ENCODE results near the gene BUD23. TPM values are rescaled to one million over a fixed set of nuclear protein-coding genes. Genes with fewer than 3 reads are reported as not detected.
A peak's percentile ranks its signal among the peaks of the same experiment; 100 is the strongest.
"Not testable (repeated sequence)": the region's sequence is repeated elsewhere in the genome, so short reads cannot be mapped to it uniquely, and the experiment has no call there.

The BUD23 gene
- 100 to 1,000 TPM in 1 of 4 donors, 10 to 100 TPM in 3; 79.9 to 104 (median 88.3) TPM for polyA plus RNA-seq (ENCODE audit: insufficient read length in 4 of 4)

GRCh38 chr7:73683056-73683787 lies at the start of gene BUD23, which contains the start of gene DNAJC30:
BUD23 (plus strand) TSS chr7:73683597; CDS start chr7:73683626, 29 bp downstream.
DNAJC30 (minus strand) TSS chr7:73683453; CDS start chr7:73683423, 30 bp downstream.
- peak; percentile 86 to 90 (median 87) for DNase-seq (ENCODE audit: low read depth in 4 of 4, low spot score in 3 of 4)

- DNase-seq (ENCODE audit: low read depth in 4 of 4, low spot score in 3 of 4) = no peak
Observed at GRCh38 chr7:73633844-73634243, 49.6 kb upstream of the BUD23 start.

GRCh38 chr7:73635428-73636200 lies 47.8 kb upstream of the BUD23 start:
- no peak for DNase-seq (ENCODE audit: low read depth in 4 of 4, low spot score in 3 of 4)

GRCh38 chr7:73638911-73639310 lies 44.5 kb upstream of the BUD23 start:
- no peak for DNase-seq (ENCODE audit: low read depth in 4 of 4, low spot score in 3 of 4)

- DNase-seq (ENCODE audit: low read depth in 4 of 4, low spot score in 3 of 4) = no peak
Observed at GRCh38 chr7:73642834-73643233, 40.6 kb upstream of the BUD23 start.

GRCh38 chr7:73644688-73645286 lies 38.6 kb upstream of the BUD23 start:
- no peak for DNase-seq (ENCODE audit: low read depth in 4 of 4, low spot score in 3 of 4)

- DNase-seq (ENCODE audit: low read depth in 4 of 4, low spot score in 3 of 4) = no peak
Observed at GRCh38 chr7:73645643-73646174, 37.7 kb upstream of the BUD23 start.

GRCh38 chr7:73646785-73647724 lies 36.3 kb upstream of the BUD23 start:
- DNase-seq (ENCODE audit: low read depth in 4 of 4, low spot score in 3 of 4) = no peak

- no peak for DNase-seq (ENCODE audit: low read depth in 4 of 4, low spot score in 3 of 4)
Observed at GRCh38 chr7:73647725-73648592, 35.4 kb upstream of the BUD23 start.

- no peak for DNase-seq (ENCODE audit: low read depth in 4 of 4, low spot score in 3 of 4)
Observed at GRCh38 chr7:73648593-73649332, 34.6 kb upstream of the BUD23 start.

GRCh38 chr7:73649576-73649975 lies 33.8 kb upstream of the BUD23 start:
- no peak for DNase-seq (ENCODE audit: low read depth in 4 of 4, low spot score in 3 of 4)

GRCh38 chr7:73650524-73650923 lies 32.9 kb upstream of the BUD23 start:
- no peak for DNase-seq (ENCODE audit: low read depth in 4 of 4, low spot score in 3 of 4)

- DNase-seq (ENCODE audit: low read depth in 4 of 4, low spot score in 3 of 4) = no peak
Observed at GRCh38 chr7:73652541-73652949, 30.9 kb upstream of the BUD23 start.

GRCh38 chr7:73655309-73655708 lies 28.1 kb upstream of the BUD23 start:
- DNase-seq (ENCODE audit: low read depth in 4 of 4, low spot score in 3 of 4) = not testable (repeated sequence)

- no peak for DNase-seq (ENCODE audit: low read depth in 4 of 4, low spot score in 3 of 4)
Observed at GRCh38 chr7:73659983-73660382, 23.4 kb upstream of the BUD23 start.

- DNase-seq (ENCODE audit: low read depth in 4 of 4, low spot score in 3 of 4) = not testable (repeated sequence)
Observed at GRCh38 chr7:73660594-73660993, 22.8 kb upstream of the BUD23 start.

- DNase-seq (ENCODE audit: low read depth in 4 of 4, low spot score in 3 of 4) = no peak
Observed at GRCh38 chr7:73663033-73663432, 20.4 kb upstream of the BUD23 start.
